Smooth muscle cell of bladder (primary cell): ENCODE data around the gene FUCA2. TPM values are rescaled to one million over a fixed set of nuclear protein-coding genes. Genes with fewer than 3 reads are reported as not detected.

Experiments
- total RNA-seq: library from RNA; depleted of rRNA; stranded (reverse); fragments of >200 nt; gene quantifications from 2 replicates; pipeline ENCODE4 v1.2.3, GENCODE V29; 2014

Gene FUCA2
- 54.9 and 60.6 TPM in 2 replicates for total RNA-seq

GRCh38 chr6:143510991-143511891 is at the start of gene FUCA2:
Gene FUCA2, minus strand, starts transcription at chr6:143511720. Its CDS starts 86 bp downstream, at chr6:143511634.

GRCh38 chr6:143450453-143451371 is 60.8 kb downstream of the FUCA2 start, which contains the start of the genes ADAT2 and PEX3:
Gene ADAT2, minus strand, starts transcription at chr6:143450695. Its CDS starts 37 bp downstream, at chr6:143450658.
Gene PEX3, plus strand, starts transcription at chr6:143450805. Its CDS starts 238 bp downstream, at chr6:143451043.

Other genes starting within 250 kb of the FUCA2 start
- 2.0 and 3.0 TPM in 2 replicates for gene ADAT2, start 61.0 kb downstream of the FUCA2 start, total RNA-seq
- 22.3 and 22.7 TPM in 2 replicates for gene PEX3, start 60.9 kb downstream of the FUCA2 start, total RNA-seq
- 48.2 and 59.9 TPM in 2 replicates for gene PHACTR2, start 166.2 kb upstream of the FUCA2 start, total RNA-seq